Measurements from ENCODE around the gene C1orf174. TPM values are rescaled to one million over a fixed set of nuclear protein-coding genes. Genes with fewer than 3 reads are reported as not detected.

Gene C1orf174
- total RNA-seq, 1 donor from 2014 or later: 30.8 TPM

- DNase-seq (ENCODE audit: low read depth, low spot score): no peak
Observed at GRCh38 chr1:3874736-3875135, 25.3 kb downstream of the C1orf174 start.

GRCh38 chr1:3872546-3872945, 27.5 kb downstream of the C1orf174 start:
- DNase-seq (ENCODE audit: low read depth, low spot score): no peak

- DNase-seq (ENCODE audit: low read depth, low spot score): no peak
Observed at GRCh38 chr1:3871451-3871805, 28.6 kb downstream of the C1orf174 start.

- DNase-seq (ENCODE audit: low read depth, low spot score): no peak
Observed at GRCh38 chr1:3869751-3870301, 30.2 kb downstream of the C1orf174 start.

- no peak for DNase-seq (ENCODE audit: low read depth, low spot score)
Observed at GRCh38 chr1:3868464-3869006, 31.5 kb downstream of the C1orf174 start.

GRCh38 chr1:3865606-3866160, 34.4 kb downstream of the C1orf174 start:
- no peak for DNase-seq (ENCODE audit: low read depth, low spot score)

GRCh38 chr1:3864884-3865283, 35.2 kb downstream of the C1orf174 start:
- no peak for DNase-seq (ENCODE audit: low read depth, low spot score)

GRCh38 chr1:3863231-3863935, 36.7 kb downstream of the C1orf174 start:
- DNase-seq (ENCODE audit: low read depth, low spot score): no peak

- DNase-seq (ENCODE audit: low read depth, low spot score): no peak
Observed at GRCh38 chr1:3858231-3858981, 41.7 kb downstream of the C1orf174 start.

GRCh38 chr1:3857791-3858129, 42.3 kb downstream of the C1orf174 start:
- DNase-seq (ENCODE audit: low read depth, low spot score): no peak

GRCh38 chr1:3856923-3857790, 42.9 kb downstream of the C1orf174 start, which contains the start of the genes CEP104 and DFFB:
TSS of gene CEP104 (minus strand) at chr1:3857211. CDS start at chr1:3852407, 4,804 bp downstream.
TSS of gene DFFB (plus strand) at chr1:3857476. CDS start at chr1:3857604, 128 bp downstream.
- DNase-seq (ENCODE audit: low read depth, low spot score): peak; percentile 10

GRCh38 chr1:3852711-3853485, 47.2 kb downstream of the C1orf174 start:
- no peak for DNase-seq (ENCODE audit: low read depth, low spot score)

GRCh38 chr1:3852091-3852490, 48.0 kb downstream of the C1orf174 start:
- DNase-seq (ENCODE audit: low read depth, low spot score): no peak

- DNase-seq (ENCODE audit: low read depth, low spot score): no peak
Observed at GRCh38 chr1:3851292-3851691, 48.8 kb downstream of the C1orf174 start.

GRCh38 chr1:3850857-3851256, 49.2 kb downstream of the C1orf174 start:
- no peak for DNase-seq (ENCODE audit: low read depth, low spot score)

GRCh38 chr1:3847081-3847480, 53.0 kb downstream of the C1orf174 start:
- no peak for DNase-seq (ENCODE audit: low read depth, low spot score)

GRCh38 chr1:3846541-3846940, 53.5 kb downstream of the C1orf174 start:
- DNase-seq (ENCODE audit: low read depth, low spot score): no peak

GRCh38 chr1:3842912-3843311, 57.2 kb downstream of the C1orf174 start:
- no peak for DNase-seq (ENCODE audit: low read depth, low spot score)

GRCh38 chr1:3841491-3841890, 58.6 kb downstream of the C1orf174 start:
- DNase-seq (ENCODE audit: low read depth, low spot score): no peak

All from pulmonary artery endothelial cell (primary cell).